HG03095 (cell line): ENCODE results near the gene ASB2.

Experiments
- ATAC-seq: cut with Tn5 transposase; IDR thresholded peaks from one replicate; pipeline ENCODE4 v1.9.1; 2021; ENCODE audit warnings: moderate library complexity; ENCODE audit not compliant: unreplicated experiment

ASB2 gene

DNA sequence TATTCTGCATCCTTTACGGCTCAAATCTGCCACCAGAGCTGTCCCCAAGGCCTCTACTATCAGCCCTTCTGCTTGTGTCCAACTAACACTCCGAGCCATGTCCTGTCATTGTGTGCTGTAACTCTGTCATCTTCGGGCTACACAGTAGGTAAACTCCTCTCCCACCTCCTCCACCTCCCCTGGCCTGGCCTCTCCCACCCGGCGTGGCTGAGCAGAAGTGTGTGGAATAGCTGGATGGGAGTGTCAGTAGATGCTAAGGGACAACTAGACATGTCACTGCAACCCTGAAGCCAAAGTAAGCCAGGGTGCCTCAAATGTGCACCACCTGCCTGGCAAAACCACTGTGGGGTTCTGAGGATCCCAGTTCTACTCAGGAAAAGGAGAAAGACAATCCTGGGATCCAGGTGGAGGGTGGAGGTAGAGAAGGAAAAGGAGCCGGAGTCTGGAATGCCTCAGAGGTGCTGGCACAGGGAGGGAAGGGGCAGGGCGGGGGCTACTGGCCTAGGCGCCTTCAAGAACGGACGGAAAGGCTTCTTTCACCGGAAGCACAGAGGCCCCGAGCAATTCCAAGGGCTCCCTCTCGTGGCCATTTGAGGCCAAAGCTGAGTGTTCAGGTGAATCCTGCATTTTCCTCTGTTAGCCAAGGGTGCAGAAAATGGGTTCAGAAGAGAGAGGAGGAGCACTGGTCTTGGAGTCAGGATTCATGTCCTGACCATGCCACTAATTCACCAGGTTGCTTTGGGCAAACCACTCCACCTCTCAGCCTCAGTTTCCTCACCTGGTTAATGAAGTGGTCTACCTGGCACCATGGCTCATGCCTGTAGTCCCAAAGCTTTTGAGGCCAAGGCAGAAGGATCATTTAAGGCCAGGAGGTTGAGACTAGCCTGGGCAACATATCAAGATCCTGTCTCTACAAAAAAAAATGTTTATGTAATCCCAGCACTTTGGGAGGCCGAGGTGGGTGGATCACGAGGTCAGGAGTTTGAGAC is 69.7 kb downstream of the ASB2 start:
- ATAC-seq: peak; percentile 63

DNA sequence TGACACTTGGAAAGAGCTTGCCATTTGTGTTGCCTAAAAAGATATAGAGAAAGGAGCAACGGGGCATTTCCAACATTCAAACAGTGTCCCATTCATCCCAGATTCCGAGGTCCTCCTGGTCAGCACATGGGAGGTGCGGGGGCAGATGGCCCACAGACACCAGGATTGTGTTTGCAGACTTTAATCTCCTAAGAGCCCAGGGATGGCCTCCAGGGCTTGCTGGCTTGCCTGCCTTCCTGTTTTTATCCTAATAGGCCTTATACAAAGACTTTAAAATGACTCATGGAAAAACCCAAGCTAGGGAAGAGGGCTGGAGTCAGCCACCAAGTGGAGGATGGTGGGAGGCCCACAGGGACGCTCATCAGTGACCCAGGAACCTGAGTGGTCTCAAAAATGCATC is 70.7 kb downstream of the ASB2 start:
- ATAC-seq: no peak

DNA sequence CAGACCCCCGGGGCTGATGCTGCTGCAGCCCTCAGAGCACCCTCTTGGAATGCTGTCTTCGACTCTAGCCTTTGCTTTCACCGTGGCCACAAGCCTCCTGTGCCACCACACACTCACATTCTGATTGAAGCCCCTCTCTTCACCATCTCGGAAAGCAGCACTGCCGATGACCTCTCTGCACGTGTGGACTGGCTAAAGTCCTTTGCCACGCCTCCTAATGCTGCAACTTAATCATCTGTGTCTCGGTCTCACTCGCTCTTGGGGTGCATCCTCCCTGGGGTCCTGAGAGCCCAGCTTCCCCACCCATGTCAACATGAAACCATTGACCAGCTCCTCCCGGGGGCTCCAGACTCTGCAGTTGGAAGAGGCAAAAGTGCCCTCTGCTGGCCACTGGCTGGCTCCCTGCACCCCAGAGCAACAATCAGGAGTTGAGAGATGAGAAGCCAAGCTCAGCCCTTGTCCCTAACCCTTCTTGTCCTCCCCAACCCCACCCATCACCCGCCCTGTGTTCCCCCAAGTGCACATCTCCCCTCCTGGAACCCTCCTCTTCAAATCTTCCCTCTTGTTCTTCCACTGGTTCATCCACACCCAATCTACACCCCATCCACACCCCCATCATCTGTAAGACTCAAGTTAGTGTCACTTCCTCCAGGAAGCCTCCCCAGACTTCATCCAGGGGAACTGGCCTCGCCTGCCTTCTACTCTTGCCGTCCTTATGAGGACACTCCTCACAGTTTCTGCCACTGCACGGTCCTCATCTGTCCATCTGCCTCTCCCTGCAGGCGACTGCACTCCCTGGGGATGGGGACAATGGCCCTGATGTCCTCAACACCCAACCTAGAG is 72.8 kb downstream of the ASB2 start:
- no peak for ATAC-seq

DNA sequence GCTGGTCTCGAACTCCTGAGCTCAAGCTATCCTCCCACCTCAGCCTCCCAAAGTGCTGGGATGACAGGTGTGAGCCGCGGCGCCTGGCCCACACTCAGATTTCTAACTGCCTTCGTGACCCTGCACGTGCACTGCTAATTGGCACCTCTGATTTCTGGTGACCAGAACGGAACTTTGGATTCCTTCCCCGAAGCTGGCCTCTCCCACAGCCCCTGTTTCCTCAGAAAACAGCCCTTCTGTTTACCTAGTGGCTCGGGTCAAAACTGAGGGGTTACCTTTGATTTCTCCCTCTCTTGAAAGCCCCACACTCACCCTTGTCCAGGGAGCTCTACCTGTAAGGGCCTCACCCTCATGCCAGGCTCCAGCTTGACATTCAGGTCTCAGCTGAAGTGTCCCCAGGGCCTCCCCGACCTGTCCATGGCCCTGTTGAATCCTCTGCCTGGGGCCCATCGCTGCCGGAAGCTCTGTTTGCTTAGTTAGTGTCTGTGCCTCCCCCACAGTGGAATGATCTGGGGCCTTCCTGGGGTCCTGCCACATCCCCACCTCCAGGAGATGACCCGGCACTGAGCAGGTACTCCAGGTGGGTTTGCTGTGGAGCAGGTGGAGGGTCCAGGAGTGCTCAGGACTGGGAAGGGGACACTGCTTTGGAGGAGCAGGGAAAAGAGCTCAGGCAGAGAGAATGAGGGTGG is 73.6 kb downstream of the ASB2 start:
- ATAC-seq: no peak

DNA sequence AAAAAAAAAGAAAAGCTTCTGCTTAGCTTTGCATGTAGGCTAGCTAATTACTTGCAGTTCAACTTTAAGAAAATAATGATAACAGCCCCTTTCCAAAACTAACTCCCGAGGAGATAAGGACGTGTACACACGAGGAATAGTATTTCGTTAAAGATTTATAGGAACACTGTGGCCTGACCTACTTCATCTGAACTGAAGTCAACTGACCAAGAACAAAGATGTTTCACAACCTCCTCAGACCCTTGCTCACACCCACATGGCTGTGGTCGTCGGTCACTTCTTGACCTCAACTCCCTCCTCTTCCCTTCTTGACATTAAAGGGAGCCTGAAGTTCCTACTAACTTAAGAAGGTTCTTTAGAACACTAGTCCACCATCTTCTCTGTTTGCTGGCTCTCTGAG is 74.6 kb downstream of the ASB2 start:
- no peak for ATAC-seq

DNA sequence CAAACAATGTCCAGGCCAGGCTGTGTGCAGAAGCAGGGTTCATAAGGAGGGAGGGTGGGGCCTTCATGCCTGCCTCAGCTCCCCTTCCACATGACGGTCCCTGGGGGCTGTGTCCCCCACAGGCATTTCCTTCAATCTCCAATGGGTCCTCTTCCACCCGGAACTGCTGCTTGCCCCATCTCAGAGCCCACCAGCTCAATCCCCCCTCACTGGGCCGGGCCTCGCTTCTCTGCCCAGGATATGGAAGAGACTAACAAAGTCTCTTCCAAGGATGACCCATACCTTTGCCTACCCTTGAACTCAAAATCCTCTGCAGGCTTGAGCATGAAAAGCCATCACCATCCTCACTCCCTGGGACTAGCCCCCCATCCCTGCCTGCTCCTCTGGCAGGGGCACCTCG is 77.6 kb downstream of the ASB2 start:
- ATAC-seq: no peak

DNA sequence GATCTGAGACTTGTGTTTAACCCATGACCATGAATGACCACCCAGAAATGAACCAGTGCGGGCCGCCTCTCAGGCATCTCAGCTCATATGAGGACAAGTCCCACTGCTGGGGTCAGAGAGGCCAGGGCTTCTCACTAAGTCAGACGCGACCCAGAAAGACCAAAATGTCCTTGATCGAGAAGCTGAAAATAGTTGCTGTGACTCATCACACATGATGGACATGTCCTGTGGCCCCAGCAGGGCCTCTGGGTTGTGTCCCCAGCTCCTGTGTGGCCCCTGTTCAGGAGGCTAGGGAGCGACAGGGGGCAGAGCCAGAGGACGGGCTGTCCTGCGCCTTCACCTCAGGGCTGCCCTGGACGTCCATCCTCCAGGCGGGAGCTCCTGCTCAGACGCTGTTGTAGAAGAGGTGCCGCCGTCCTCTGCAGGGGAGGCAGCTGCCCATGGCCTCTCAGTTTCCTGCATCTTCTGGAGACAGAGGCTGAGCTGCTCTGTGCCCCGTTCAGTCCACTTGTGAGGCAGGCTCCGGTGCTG is 78.2 kb downstream of the ASB2 start:
- ATAC-seq: no peak

DNA sequence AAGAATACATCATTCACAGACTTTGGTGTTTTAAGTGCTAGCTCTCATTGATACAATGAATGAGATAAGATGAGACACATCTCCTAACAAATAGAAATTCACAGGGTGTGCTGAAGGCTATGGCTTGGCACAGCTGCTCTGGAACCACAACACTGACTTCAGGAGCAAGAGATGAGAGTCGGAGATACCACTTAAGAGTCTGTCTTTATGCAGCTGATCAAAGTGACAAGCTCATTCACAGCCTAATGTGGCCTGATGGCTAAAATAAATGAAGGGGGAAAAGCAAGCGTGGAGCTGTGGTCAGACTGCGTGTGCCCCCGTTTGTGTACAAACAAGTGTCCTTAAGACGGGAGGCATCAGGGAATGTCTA is 78.9 kb downstream of the ASB2 start:
- no peak for ATAC-seq

DNA sequence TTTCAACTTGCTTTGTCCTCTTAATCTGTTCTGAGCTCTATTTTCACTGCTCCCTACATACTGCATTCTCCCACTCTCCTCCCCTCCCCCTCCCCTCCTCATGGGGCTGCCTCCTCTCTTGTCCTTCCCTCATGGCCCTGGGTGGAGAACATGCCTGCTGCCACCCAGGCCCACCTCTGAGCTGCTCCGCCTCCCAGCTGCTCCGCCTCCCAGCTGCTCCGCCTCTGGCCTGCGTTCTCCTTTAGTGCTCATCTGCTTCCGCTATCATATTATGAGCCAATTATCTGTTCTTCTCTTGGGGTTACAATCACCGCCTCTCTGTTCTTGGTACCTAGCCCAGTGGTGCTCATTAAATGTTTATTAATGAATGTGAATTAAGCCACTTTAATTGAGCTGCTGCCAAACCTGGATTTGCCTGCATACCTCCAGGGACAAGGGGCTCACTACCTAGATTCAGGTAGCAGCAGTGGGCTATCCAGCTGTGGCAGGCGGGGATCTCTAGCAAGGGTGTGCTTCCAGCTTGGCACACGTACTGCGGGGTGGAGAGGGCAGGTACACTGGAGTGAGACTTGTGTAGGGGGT is 81.3 kb downstream of the ASB2 start:
- ATAC-seq: no peak

DNA sequence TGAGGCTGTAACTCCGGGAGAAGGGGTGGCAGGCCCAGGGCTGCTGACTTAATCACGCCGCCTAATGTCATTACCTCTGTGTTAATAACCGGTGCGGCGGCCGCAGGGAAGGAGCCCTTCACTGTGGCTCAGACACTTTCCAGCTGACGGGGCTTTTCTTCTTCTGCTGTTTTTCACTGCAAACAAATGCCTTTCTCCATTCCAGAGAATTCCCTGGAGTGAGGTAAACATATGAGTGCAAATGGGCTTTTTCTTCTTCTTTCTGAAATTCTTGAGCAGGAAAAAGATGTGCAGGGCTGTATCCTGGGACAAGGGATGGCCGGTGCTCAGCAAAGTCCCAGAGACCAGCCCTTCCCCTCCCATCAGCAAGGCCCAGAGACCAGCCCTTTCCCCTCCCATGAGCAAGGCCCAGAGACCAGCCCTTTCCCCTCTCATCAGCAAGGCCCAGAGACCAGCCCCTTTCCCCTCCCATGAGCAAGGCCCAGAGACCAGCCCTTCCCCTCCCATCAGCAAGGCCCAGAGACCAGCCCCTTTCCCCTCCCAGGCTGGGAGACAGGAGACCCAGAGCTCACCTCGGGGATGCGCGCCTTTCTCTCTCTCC is 82.6 kb downstream of the ASB2 start:
- ATAC-seq: no peak

DNA sequence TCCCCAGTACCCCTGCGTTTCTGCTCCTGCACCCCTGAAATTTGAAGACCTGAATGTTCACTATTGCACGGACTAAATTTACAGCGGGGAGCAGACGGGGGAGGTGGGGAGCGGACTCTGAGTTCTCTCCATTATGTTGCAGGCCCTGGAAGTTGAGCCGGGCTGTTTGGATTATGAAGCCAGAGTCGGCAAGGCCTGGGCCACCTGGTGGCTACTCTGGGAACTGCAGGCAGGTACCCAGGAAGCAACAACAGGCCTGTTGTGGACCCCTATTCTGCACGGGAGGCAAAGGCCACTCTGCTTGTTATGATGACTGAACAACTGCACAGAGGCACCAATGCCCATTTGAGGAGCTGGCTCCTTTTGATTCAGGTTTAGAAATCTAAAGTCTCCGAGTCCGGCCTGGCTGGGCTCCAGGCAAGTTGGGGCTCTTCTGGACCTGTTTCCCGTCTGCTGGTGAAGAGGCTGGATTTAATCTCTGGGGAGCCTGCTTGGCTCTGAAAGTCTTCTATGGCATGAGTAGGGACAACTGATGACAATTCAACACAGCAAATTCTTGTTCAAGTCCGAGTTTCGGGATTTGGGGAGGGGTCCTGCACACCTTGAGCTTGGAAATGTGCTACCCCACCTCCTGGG is 83.3 kb downstream of the ASB2 start:
- no peak for ATAC-seq

DNA sequence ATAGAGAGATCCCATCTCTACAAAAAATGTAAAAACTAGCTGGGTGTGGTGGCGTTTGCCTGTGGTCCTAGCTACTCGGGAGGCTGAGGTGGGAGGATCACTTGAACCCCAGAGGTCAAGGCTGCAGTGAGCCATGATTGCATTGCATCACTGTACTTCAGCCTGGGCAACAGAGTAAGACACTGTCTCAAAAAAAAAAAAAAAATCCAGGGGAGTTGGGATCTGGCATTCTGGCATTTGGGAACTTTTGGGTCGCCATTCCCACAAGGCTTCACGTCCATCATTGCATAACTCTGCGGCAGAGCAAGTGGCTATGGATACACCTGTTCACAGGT is 83.9 kb downstream of the ASB2 start:
- no peak for ATAC-seq

DNA sequence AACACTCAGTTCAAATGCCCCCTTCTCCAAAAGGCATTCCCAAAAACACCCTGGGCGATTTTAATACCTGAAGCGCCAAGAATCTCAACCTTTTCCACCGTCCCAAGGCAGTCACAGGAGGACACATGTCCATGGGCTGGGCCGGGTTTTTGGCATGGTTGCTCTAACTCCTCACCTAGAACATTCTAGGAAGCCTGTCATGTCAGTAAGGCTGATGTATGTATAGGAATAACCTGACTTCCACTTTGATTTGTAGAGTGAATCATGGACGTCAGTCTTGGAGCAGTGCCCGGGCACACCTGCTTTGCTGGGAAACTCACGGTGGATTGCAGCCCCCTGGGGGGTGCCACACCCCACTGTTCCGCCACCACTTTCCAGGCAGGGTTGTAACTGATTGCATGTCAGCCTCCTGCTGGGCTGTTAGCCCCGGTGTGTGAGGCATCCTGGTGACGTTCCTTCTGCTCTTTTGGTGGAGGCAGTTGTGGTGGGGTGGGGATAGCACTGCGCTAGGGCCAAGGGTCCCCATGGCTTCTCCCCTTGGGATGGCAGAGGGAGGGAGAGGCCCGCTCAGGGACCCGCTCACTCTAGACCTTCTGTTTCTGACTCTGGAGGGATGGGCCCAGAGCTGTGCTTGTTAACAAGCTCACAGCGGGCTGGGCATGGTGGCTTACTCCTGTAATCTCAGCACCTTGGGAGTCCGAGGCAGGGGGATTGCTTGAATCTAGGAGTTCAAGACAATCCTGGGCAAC is 84.4 kb downstream of the ASB2 start:
- ATAC-seq: no peak

DNA sequence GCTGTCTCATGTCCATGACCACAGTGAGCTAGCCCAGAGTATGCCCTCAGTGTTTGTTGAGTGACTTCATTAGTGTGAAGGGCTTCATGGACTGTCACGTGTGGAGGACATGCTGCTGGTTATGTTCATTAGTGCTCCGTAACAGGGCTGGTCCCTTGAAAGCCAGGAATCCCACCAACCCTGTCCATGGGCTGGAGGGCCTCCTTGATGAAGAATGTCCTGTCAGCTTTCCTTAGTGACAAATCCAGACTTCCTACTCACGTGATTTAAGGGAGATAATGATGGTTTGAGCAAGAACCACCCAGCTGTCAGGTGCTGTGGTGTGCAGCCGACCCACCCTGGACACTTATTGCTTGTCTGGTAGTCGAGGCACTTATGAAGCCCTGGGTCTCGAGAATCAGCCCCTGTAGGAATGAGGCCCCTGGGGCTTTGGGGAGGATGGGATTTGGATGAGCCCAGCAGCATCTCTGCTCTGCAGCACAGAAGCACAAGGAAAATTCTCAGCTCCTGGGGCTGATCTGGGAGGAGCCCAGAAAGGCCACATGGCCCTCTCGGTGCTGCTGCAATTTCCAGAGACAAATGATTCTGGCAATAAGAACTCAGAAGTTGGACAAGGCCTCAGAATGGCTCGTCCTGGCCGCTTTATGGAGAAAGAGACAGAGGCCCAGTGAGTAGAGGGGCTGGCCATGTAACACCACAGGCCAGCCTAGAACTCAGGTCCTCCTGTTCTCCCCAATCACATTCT is 86.5 kb downstream of the ASB2 start:
- no peak for ATAC-seq

DNA sequence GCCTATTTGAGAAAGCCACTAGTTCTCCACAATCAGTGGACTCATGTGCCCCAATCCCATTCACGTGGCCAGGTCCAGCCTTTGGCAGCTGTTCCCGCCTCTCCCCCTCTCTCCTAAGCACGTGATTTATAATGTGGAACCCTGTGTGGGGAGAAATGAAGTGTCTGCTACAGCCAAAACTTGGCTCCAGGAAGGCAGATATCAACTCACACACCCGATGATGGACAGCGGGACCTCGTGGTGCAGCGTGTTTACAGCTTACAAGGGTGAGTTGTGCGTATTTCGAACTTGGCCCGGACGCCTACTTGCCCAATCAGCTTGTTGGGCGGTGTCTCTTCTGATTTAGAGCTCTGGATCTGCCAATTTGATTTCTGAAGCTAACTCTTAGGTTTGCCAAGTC is 87.4 kb downstream of the ASB2 start:
- ATAC-seq: no peak

DNA sequence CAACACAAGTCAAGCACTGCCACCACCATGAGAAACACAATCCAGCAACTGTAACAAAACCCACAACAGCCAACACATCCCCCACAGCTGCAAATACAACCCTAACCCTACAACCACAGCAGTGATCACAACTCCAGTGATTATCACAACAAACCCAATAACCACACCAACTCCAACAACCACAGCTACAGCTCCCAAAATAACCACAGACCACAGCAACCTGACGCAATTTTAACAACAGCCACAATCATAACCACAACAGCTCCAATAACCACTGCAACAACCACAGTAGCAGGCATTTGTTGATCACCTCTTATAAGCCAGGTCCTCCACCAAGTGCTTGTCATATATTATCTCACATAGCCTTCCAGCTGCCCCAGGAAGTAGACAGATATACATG is 91.4 kb downstream of the ASB2 start:
- no peak for ATAC-seq
